AG09319 (cell line): ENCODE results near the gene EYS.

Source experiments
- DNase-seq: peaks from one replicate; pipeline ENCODE4 v3.0.0-alpha.2; 2010; ENCODE audit warnings: low read depth; ENCODE audit errors: extremely low read depth
- TF ChIP-seq, protein P1 (sequence below): IDR thresholded peaks from 2 replicates; pipeline ENCODE4 v1.5.1; 2011; ENCODE audit warnings: low read depth, mild to moderate bottlenecking, inconsistent platforms, low read length, moderate library complexity

Gene EYS

DNA sequence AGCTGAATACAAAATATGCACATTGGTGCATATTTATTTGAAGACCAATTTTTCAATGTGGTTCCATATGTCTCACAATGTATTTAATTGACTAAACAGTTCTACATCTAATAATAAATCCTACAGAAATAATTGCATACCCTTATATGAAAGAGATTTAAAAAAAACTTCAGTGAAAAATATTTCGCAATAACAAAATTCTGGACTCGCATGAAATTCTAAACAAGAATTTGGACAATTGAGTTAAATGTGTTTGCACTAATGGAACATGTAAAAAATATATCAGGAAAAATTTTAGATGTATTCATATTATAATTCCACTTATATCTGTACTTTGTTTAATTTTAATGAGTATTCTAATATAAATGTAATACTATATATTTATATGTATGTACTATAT lies 1003.1 kb downstream of the EYS start:
- TF ChIP-seq, protein P1, sequence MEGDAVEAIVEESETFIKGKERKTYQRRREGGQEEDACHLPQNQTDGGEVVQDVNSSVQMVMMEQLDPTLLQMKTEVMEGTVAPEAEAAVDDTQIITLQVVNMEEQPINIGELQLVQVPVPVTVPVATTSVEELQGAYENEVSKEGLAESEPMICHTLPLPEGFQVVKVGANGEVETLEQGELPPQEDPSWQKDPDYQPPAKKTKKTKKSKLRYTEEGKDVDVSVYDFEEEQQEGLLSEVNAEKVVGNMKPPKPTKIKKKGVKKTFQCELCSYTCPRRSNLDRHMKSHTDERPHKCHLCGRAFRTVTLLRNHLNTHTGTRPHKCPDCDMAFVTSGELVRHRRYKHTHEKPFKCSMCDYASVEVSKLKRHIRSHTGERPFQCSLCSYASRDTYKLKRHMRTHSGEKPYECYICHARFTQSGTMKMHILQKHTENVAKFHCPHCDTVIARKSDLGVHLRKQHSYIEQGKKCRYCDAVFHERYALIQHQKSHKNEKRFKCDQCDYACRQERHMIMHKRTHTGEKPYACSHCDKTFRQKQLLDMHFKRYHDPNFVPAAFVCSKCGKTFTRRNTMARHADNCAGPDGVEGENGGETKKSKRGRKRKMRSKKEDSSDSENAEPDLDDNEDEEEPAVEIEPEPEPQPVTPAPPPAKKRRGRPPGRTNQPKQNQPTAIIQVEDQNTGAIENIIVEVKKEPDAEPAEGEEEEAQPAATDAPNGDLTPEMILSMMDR: no peak
- DNase-seq: no peak

DNA sequence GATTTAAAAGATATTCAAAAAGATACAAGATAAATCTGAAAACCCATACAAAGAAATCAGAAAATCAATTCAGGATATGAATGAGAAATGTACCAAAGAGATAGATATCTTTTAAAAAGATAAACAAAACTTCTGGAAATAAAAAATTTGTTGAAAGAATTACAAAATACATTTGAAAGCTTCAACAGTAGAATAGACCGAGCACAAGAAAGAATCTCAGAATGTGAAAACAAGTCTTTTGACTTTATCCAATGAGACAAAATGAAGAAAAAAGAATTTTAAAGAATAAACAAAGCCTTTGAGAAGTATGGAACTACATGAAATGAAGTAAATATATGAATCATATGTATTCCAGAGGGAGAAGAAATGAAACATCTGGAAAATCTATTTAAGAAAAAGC lies 1011.0 kb downstream of the EYS start:
- TF ChIP-seq, protein P1: no peak
- no peak for DNase-seq

DNA sequence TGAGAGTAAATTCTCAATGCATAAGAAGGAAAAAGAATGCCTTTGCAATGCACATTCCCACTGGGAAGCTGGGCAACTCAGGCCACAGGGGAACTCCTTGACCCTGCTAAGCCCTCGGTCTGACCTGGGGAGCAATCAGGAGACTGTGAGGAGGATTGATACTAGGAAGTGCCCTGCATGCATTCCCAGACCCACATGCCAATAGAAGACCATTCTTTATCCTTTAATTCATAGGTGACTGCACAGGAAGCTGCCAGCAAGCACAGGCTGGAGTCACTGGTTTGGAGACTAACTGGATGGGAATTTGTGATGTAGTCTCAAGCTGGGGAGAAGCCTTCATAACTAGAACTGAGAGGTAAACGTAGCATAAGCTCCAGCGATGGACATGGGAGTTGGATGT lies 1012.7 kb downstream of the EYS start:
- TF ChIP-seq, protein P1: no peak
- no peak for DNase-seq

DNA sequence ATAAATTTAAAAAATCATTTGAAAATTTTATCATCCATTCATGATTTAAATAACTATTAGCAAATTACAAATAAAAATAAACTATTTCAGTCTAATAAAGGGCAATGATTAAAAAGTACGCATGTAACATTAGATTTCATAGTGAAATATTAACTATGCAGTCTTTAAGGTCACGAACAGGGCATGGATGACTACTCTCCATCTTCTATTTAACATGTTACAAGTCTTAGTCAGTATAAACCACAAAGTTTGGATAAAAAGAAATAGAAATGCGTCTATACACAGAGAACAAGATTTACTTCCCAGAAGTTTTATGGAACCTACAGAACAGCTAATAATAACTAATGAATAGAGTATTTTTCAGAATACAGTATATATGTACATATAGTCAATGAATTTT lies 1016.0 kb downstream of the EYS start:
- no peak for DNase-seq
- TF ChIP-seq, protein P1: no peak

DNA sequence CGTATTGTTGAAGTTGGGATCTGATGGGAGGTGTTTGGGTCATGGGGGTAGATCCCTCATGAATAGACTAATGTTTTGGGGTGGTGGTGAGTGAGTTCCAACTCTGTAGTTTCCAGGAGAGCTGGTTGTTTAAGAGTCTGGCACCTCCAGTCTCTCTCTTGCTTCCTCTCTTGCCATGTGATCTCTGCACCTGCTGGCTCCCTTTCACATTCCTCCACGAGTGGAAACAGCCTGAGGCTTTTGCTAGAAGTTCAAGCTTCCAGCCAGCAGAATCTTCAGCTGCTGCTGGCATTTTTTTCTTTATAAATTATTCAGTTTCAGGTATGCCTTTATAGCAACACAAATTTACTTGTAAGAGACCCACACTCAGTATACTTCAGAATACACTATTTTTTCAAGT lies 1021.6 kb downstream of the EYS start:
- DNase-seq: no peak
- TF ChIP-seq, protein P1: no peak

DNA sequence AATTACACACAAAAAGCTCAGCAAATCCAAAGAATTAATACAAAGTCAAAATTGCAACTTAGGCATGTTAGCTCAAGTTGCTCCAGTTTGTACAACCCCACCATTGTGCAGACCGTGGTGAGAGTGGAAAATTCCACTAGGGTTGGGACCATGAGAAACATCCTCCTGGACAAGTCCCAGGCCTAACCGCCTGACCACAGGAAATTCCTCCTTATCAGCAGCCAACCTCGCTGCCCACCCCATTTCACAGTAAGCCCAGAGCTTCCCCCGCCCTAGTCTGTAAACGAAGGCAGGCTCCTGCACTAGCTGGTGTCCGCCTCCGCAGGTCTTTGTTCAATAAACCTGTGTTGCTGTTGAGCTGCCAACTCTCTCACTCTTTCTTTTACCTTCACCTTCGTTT lies 1023.3 kb downstream of the EYS start:
- DNase-seq: no peak
- TF ChIP-seq, protein P1: no peak

DNA sequence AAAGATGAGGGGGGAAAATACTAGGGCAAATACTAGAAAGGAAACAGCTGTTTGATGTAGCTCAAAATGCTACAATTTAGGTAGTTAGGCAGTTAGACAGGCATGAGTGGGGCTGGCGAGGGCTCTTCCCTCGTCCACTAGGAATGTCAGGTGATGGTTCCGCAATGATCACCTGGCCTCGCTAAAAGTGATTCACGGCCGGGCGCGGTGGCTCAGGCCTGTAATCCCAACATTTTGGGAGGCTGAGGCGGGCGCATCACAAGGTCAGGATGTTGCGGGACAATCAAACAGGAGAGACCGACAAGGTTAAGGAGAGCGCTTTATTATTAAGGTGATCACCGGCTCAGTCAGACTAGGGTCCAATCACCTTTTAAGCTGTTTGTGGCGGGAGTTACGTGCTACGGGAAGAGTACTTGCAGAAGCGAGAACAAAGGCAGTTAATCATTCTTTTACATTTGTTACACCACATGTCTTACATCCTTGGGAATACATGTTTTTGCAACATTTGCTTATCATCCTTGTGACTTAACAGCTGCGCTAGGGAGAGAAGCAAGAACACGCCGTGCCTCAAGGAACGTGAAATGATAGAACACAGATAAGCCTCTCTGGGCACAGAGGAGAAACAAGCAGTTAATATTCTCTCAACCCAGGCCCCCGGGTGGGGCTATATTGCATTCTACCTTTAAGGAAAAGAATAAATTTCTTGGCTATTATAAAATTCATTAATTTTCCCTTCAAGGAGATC lies 1025.4 kb downstream of the EYS start:
- DNase-seq: no peak
- TF ChIP-seq, protein P1: no peak
